HCT116 (cell line): ENCODE measurements around the gene KPNB1. TPM values are rescaled to one million over a fixed set of nuclear protein-coding genes. Genes with fewer than 3 reads are reported as not detected.

Source experiments
- ATAC-seq: fragments of 200-7000 bp; cut with Tn5 transposase; 2 replicates; pipeline ENCODE4 v1.9.1; 2020; ENCODE audit warnings: mild to moderate bottlenecking, moderate library complexity
- BruUV-seq: library from RNA; stranded (reverse); fragments of 400-500 nt; replicated peaks from 2 replicates; lab custom pipeline; 2021; lab: Mats Ljungman, UMichigan
- CTCF ChIA-PET: fragments of 300-600 bp; sonication (Branson Sonifier 250); formaldehyde crosslinking; loops from one replicate; lab custom pipeline; 2021; ENCODE audit warnings: antibody characterized with exemption; lab: Charles Lee
- POLR2A ChIA-PET: fragments of 300-600, 350-600 bp; sonication (Branson Sonifier 250); formaldehyde crosslinking; loops from one replicate; lab custom pipeline; 2021; ENCODE audit warnings: antibody characterized with exemption; lab: Charles Lee
- RAD21 ChIA-PET, 2 experiments: fragments of 300-600 bp; sonication (Branson Sonifier 250); formaldehyde crosslinking; loops; one replicate each; lab custom pipeline; 2023; ENCODE audit warnings: low total read pairs in 2 of 2; ENCODE audit not compliant: uncharacterized antibody in 2 of 2, unreplicated experiment in 2 of 2, low non-redundant PET in 1 of 2; lab: Charles Lee
- DNase-seq: peaks from one replicate; pipeline ENCODE4 v3.0.0-alpha.2; 2010; ENCODE audit warnings: low read depth, low spot score
- H2AFZ ChIP-seq: fragments of 200-600 bp; shearing (Covaris generic), sonication (generic); 2 replicates; pipeline ENCODE4 v1.6.1; 2017; ENCODE audit warnings: low read depth, mixed run types, mixed read lengths, antibody characterized with exemption, low read length; ENCODE audit not compliant: poor library complexity, severe bottlenecking
- H3K27ac ChIP-seq: 2 replicates; pipeline ENCODE4 v1.5.1; 2012; ENCODE audit warnings: low read depth, low read length
- H3K27me3 ChIP-seq: fragments of 200-600 bp; sonication (generic); 2 replicates; pipeline ENCODE4 v1.6.1; 2016; ENCODE audit warnings: mixed run types, low read length, mixed read lengths; ENCODE audit not compliant: insufficient read depth
- H3K36me3 ChIP-seq, 2 experiments: fragments of 200-500 bp in 1 of 2; fragments of 200-600 bp in 1 of 2; sonication (Bioruptor generic) in 1 of 2; sonication (generic) in 1 of 2; 2 replicates each; pipeline versions ENCODE4 v1.5.1 to v1.6.1; 2014 to 2016; ENCODE audit warnings: low read length in 2 of 2, inconsistent platforms in 1 of 2, mixed read lengths in 1 of 2, mixed run types in 1 of 2; ENCODE audit not compliant: insufficient read depth in 2 of 2, control insufficient read depth in 1 of 2
- H3K4me1 ChIP-seq, 2 experiments: fragments of 200-600 bp in 1 of 2; sonication (generic) in 1 of 2; 2 replicates each; pipeline versions ENCODE4 v1.5.1 to v1.6.1; 2012 to 2017; ENCODE audit warnings: low read length in 2 of 2, inconsistent platforms in 1 of 2, mild to moderate bottlenecking in 1 of 2, mixed read lengths in 1 of 2, mixed run types in 1 of 2, moderate library complexity in 1 of 2; ENCODE audit not compliant: insufficient read depth in 2 of 2, control insufficient read depth in 1 of 2
- H3K4me2 ChIP-seq: fragments of 200-600 bp; sonication (generic); 2 replicates; pipeline ENCODE4 v1.6.1; 2017; ENCODE audit warnings: mixed run types, low read length, mixed read lengths
- H3K4me3 ChIP-seq, 2 experiments: fragments of 200-600 bp in 1 of 2; sonication (generic) in 1 of 2; replicated peaks in 1 of 2; 2 replicates each; pipeline ENCODE4 v1.5.1; 2011 to 2016; ENCODE audit warnings: low read length in 2 of 2, control low read depth in 1 of 2, low read depth in 1 of 2, mild to moderate bottlenecking in 1 of 2, mixed read lengths in 1 of 2, mixed run types in 1 of 2
- H3K79me2 ChIP-seq: fragments of 200-600 bp; sonication (generic); 2 replicates; pipeline ENCODE4 v1.6.1; 2017; ENCODE audit warnings: mild to moderate bottlenecking, mixed run types, low read length, moderate library complexity, mixed read lengths; ENCODE audit not compliant: insufficient read depth
- H3K9ac ChIP-seq: fragments of 200-600 bp; sonication (generic); 2 replicates; pipeline ENCODE4 v1.6.1; 2016; ENCODE audit warnings: low read length, mixed read lengths
- H3K9me2 ChIP-seq: fragments of 200-600 bp; sonication (generic), shearing (Covaris generic); 2 replicates; pipeline ENCODE4 v1.6.1; 2017; ENCODE audit warnings: mixed run types, mild to moderate bottlenecking, moderate library complexity; ENCODE audit not compliant: insufficient read depth
- H3K9me3 ChIP-seq, 2 experiments: fragments of 200-500 bp in 1 of 2; fragments of 200-600 bp in 1 of 2; sonication (Bioruptor generic) in 1 of 2; sonication (generic) in 1 of 2; 2 replicates each; pipeline ENCODE4 v1.6.1; 2014 to 2017; ENCODE audit warnings: low read length in 2 of 2, mixed read lengths in 2 of 2, inconsistent platforms in 1 of 2, low read depth in 1 of 2, mild to moderate bottlenecking in 1 of 2, mixed run types in 1 of 2, moderate library complexity in 1 of 2; ENCODE audit not compliant: control insufficient read depth in 1 of 2, insufficient read depth in 1 of 2
- H4K20me1 ChIP-seq: fragments of 200-600 bp; sonication (generic), shearing (Covaris generic); 2 replicates; pipeline ENCODE4 v1.6.1; 2017; ENCODE audit warnings: mixed run types, mild to moderate bottlenecking, moderate library complexity; ENCODE audit not compliant: insufficient read depth
- ATF3 ChIP-seq: IDR thresholded peaks from 2 replicates; pipeline ENCODE4 v1.6.1; 2012
- CBX3 ChIP-seq: IDR thresholded peaks from 2 replicates; pipeline ENCODE4 v1.6.1; 2012; ENCODE audit warnings: low read depth
- CEBPB ChIP-seq: IDR thresholded peaks from 2 replicates; pipeline ENCODE4 v1.6.1; 2012; ENCODE audit warnings: low read depth
- ELF1 ChIP-seq: IDR thresholded peaks from 2 replicates; pipeline ENCODE4 v1.6.1; 2012; ENCODE audit warnings: low read depth, borderline replicate concordance
- POLR2A ChIP-seq: IDR thresholded peaks from 2 replicates; pipeline ENCODE4 v1.7.0; 2011; ENCODE audit warnings: borderline replicate concordance; ENCODE audit not compliant: insufficient read depth, insufficient read length; ENCODE audit errors: extremely low read depth
- POLR2AphosphoS5 ChIP-seq: IDR thresholded peaks from 2 replicates; pipeline ENCODE4 v1.6.1; 2011; ENCODE audit warnings: mild to moderate bottlenecking, low read depth, low read length, moderate library complexity
- RAD21 ChIP-seq: IDR thresholded peaks from 2 replicates; pipeline ENCODE4 v1.6.1; 2012; ENCODE audit warnings: low read depth, mild to moderate bottlenecking
- REST ChIP-seq: IDR thresholded peaks from 2 replicates; pipeline ENCODE4 v1.6.1; 2012; ENCODE audit warnings: low read depth
- SP1 ChIP-seq: IDR thresholded peaks from 2 replicates; pipeline ENCODE4 v1.6.1; 2012; ENCODE audit warnings: low read depth
- SRF ChIP-seq: IDR thresholded peaks from 2 replicates; pipeline ENCODE4 v1.6.1; 2012; ENCODE audit warnings: low read depth
- ZNF274 ChIP-seq: fragments of 200-500 bp; sonication (Bioruptor generic); IDR thresholded peaks from 2 replicates; pipeline ENCODE4 v1.6.1; 2014; ENCODE audit warnings: mild to moderate bottlenecking, low read depth, low read length, inconsistent platforms
- intact Hi-C: fragments of 100-400 bp; cut with micrococcal nuclease; formaldehyde crosslinking; loops from 2 replicates; pipeline ENCODE4 v1.10.0; 2022
- total RNA-seq: library from RNA; stranded (reverse); gene quantifications from one replicate; pipeline ENCODE4 v1.2.1, GENCODE V29; 2021; ENCODE audit not compliant: unreplicated experiment

The KPNB1 gene
- total RNA-seq, 1 experiment from 2014 or later: 526 TPM

DNA sequence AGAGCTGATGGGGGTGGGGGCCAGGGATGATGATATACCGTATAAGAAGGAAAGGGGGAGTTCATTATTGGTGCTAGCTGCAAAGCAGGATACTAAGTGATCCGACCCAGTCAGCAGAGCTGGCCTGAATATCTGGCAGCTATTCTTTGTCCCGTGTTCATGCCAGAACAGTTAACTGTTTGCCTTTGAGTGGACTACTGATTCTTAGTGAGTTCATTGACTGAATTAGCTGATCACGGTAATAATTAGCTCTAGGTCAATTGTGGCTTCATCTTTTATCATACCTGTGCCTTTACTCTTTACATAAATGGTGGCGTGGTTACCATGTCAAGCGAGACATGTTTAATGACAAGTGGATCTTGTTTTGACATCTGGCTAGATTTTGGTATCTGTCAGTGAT lies 5.3 kb downstream of the KPNB1 start:
- Histone ChIP-seq H3K9ac (no peak overlapping the region), H3K4me3 (no peak overlapping the region), H3K9me3 (no peaks in the 10 kb centered on the region), H2AFZ (no peak overlapping the region), H3K79me2 (peaks cover 93% of the 10 kb centered on the region), H3K27me3 (no peaks in the 10 kb centered on the region), H3K36me3 (peaks cover 78 to 80% of the 10 kb centered on the region in 2 experiments), H3K4me1 (peaks cover 8 to 10% of the 10 kb centered on the region in 2 experiments; a peak in 3 of 4 replicates), H4K20me1 (peaks cover 51% of the 10 kb centered on the region; the same call in 1 of the 2 replicates), H3K4me2 (no peak overlapping the region), H3K9me2 (no peaks in the 10 kb centered on the region), H3K27ac (no peak overlapping the region)
- no TSS peak for BruUV-seq
- no peak for TF ChIP-seq ELF1
- TF ChIP-seq POLR2A: no peak
- 0 out of 2 replicates have a peak, but pooled peaks have one; percentile 11 for TF ChIP-seq POLR2AphosphoS5
- ChIA-PET POLR2A (interaction anchor here (0.7 kb wide), 1 partner anchor 10 kb away, joined by 4 read pairs; no protein-coding TSS in a partner anchor), CTCF (interaction anchor here (0.7 kb wide), 1 partner anchor 9 kb away, joined by 3 read pairs; no protein-coding TSS in a partner anchor), RAD21 (no interaction called here)
- intact Hi-C loops: loop anchor here (2.0 to 10.0 kb wide), 2 partner anchors 14 to 240 kb away; partner anchors contain the start of gene SP2
- ATAC-seq (no peak), DNase-seq (no peak)

DNA sequence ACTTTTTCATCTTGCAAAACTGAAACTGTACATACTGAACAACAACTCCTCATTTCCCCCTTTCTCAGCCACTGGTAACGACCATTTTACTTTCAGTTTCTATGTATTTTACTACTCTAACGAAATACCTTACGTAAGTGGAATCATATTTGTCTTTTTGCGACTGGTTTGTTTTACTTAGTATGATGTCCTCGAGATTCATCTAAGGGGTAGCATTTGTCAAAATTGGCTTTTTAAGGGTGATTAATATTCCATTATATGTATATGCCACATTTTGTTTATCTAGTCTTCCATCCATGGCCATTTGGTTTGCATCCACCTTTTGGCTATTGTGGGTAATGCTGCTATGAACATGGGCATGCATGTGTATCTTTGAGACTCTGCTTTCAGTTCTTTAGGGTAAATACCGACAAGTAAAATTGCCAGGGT lies 10.4 kb downstream of the KPNB1 start:
- no peak for DNase-seq
- no peaks in the 10 kb centered on the region for H3K4me1 ChIP-seq
- H2AFZ ChIP-seq: no peak overlapping the region
- H3K36me3 ChIP-seq: peaks cover 86 to 92% of the 10 kb centered on the region in 2 experiments
- H3K9me2 ChIP-seq: no peaks in the 10 kb centered on the region
- no peak overlapping the region for H3K4me3 ChIP-seq
- ChIA-PET RAD21 (no interaction called here), POLR2A (interaction anchor here (1.8 kb wide), 1 partner anchor 10 kb away, joined by 16 read pairs; the partner anchor contains the start of gene KPNB1), CTCF (no interaction called here)
- ATAC-seq: no peak
- peaks cover 39% of the 10 kb centered on the region; the same call in 1 of the 2 replicates for H4K20me1 ChIP-seq
- H3K9ac ChIP-seq: no peak overlapping the region
- no peaks in the 10 kb centered on the region for H3K9me3 ChIP-seq
- TF ChIP-seq POLR2AphosphoS5 (no peak), SP1 (no peak), CEBPB (no peak), ZNF274 (no peak), SRF (no peak), ELF1 (no peak), RAD21 (no peak), REST (no peak), CBX3 (no peak), POLR2A (no peak), ATF3 (no peak)
- TF ChIP-seq, all 23 proteins: peak for 0
- Histone ChIP-seq H3K79me2 (peaks cover 95% of the 10 kb centered on the region), H3K27me3 (no peaks in the 10 kb centered on the region), H3K27ac (no peak overlapping the region), H3K4me2 (no peak overlapping the region)
- intact Hi-C loops: no loop called here
- no TSS peak for BruUV-seq
